HG03135 (cell line): ENCODE measurements around the gene SOX4.

ENCODE experiments used
- ATAC-seq: cut with Tn5 transposase; IDR thresholded peaks from one replicate; pipeline ENCODE4 v1.9.1; 2021; ENCODE audit warnings: mild to moderate bottlenecking, moderate library complexity; ENCODE audit not compliant: unreplicated experiment

SOX4 gene

DNA sequence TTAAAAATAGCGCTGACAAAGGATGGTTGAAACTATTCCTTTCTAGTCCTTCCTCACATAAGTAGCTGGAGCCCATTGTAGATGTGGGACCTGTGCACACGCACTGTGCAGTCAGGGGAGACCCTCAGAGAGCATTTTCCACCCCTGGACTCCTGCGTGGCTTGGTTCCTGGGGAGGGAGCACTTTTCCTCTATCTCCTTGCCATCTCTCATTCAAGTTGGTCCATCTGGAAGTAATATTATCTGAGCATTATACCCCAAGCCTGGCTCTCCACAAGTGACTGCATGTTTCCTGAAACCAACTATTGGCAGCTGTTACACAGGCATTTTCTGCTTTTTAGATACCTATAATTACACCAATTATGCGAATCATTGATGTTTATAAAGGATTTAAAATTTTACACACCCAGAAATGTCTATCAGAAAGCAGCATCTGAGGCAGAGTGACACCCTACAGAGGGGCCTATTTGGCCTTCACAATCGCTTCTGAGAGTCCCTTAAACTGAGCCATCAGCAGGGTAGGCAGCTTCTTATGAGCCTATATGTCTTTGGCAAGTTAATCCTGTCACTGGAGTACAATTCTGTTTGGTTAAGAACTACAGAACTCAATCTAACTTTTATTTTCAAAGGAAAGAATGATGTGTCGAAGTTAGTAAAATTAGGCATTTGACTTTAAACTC, 18.7 kb downstream of the SOX4 start:
- no peak for ATAC-seq

DNA sequence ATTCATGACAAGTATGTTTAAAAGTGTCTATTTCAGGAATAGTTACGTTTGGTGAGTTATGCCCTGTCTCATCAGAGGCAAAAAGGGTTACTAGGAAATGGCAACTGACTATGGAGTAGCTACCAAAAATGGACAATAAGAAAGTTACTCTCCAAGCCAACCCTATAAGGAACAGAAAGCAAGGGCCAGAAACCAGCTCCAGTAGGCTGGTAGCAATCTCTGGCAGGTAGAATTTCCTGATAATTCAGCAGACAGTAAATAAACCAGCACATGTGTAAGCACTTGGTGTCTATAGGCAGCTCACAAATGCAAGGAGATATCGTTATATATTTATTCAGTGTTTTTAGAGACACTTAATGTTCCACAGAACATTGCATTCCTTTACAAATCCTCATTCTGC, 20.3 kb downstream of the SOX4 start:
- ATAC-seq = no peak

DNA sequence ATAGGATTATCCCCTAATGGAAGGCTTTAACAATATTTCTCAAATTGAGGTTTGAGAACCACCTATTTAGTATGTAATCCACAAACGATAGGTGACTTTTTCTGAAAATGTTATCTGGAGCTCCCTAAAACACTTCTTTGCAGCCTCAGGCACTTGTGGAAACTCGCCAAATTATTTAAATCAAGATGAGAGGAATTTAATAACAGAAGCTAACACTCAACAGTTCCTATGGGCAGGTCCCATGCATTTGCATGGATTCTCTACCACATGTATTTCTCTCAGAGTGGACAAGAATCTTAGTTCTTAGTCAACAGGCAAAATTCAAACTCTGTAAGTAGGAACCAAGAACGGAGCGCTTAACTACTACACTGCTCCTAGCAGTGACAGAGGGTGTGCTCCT, 20.7 kb downstream of the SOX4 start:
- ATAC-seq = no peak

- no peak for ATAC-seq
Measured at GRCh38 chr6:21615504-21615903, 22.0 kb downstream of the SOX4 start.

- ATAC-seq = no peak
Measured at GRCh38 chr6:21616005-21616404, 22.5 kb downstream of the SOX4 start.

DNA sequence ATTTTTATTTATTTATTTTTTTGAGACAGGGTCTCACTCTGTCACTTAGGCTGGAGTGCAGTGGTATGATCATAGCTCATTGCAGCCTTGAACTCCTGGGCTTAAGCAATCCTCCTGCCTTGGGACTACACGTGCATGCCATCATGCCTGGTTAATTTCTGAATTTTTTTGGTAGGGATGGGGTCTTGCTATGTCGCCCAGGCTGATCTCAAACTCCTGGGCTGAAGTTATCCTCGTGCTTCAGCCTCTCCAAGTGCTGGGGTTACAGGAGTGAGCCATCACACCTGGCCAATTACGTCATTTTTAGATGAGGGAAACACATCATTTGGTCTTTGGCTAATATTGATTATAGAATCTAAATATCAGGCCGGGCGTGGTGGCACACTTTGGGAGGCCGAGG, 32.1 kb downstream of the SOX4 start:
- no peak for ATAC-seq

GRCh38 chr6:21626756-21627155, 33.2 kb downstream of the SOX4 start:
- no peak for ATAC-seq

DNA sequence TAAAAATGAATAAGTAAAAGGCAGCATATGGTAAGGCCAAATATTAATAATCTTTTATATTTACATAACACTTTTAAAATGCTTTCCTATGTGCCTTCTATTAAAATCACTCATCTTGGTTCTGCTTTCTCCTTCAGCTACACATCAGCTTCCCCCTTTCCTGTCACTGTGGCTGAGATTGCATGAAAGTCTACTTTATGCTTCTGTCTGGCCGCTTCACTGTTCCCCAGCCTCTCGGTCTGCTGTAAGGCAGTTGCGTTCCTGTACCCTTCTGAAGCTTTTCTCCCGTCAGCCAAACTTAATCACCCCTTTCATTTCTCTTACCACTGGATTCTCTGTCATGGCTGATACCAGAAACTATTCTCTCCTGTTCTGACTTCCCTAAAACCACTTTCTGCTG, 34.6 kb downstream of the SOX4 start:
- no peak for ATAC-seq

DNA sequence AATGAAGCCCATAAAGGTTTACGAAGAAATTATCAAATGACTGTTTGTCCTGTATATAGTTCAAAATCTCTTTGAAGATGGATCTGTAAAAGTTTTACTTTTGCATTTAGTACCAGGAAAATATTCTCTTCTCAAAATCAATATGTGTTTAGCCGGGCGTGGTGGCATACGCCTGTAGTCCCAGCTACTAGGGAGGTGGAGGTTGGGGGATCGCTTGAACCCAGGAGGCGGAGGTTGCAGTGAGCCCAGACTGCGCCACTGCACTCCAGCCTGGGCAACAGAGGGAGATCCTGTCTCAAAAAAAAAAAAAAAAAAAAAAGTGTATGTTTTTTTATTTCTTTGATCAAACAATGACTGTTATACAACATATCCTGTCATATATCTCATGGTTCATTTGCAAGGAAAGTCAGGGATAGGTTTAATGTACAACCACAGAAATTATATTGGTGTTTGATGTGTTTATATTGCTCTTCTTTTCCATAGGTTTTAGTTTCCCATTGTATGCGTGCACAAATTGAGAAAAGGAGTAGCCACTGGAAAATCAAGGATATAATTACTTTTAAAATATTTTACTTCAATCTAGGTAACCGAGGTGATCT, 40.1 kb downstream of the SOX4 start:
- no peak for ATAC-seq

- no peak for ATAC-seq
Measured at GRCh38 chr6:21634582-21634981, 41.0 kb downstream of the SOX4 start.

GRCh38 chr6:21636876-21637275, 43.3 kb downstream of the SOX4 start:
- ATAC-seq = no peak

DNA sequence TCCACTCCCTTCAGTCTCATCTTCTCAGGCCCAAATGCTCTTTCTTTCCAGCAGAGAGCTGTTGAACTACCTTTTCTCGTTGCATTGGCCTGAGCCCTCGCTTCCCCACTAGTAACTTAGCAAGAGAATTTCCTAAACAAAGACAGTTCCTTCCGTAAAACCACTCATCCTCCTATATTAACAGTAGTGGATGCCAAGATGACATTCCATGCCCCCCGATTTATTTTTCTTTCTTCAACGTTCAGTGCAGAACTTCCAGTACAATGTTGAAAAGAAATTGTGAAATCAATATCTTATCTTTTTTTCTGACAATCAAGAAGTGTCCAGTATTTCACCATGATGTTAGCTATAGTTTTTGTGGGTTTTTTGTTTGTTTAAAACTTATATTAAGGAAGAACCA, 45.8 kb downstream of the SOX4 start:
- no peak for ATAC-seq
